ENCODE results near the gene PCDHGA7.

- no peak for TF ChIP-seq CTCF (IDR thresholded peaks at IDR 0.05)
- TF ChIP-seq POLR2A (IDR thresholded peaks at IDR 0.05): no peak
Observed at GRCh38 chr5:141434006-141434405, 51.5 kb downstream of the PCDHGA7 start.

Data from Peyer's patch (tissue), 4 donors.